ENCODE data around the gene RNF144B. TPM values are rescaled to one million over a fixed set of nuclear protein-coding genes. Genes with fewer than 3 reads are reported as not detected.
"Not testable (repeated sequence)": the region's sequence is repeated elsewhere in the genome, so short reads cannot be mapped to it uniquely, and the experiment has no call there.

Gene RNF144B
- total RNA-seq, 1 donor, result 2.6 TPM

GRCh38 chr6:18447552-18447951, 60.4 kb downstream of the RNF144B start:
- no peak for DNase-seq (ENCODE audit: low read depth)
- no peak for TF ChIP-seq CTCF (IDR thresholded peaks at IDR 0.05; ENCODE audit: insufficient read depth, low read depth, low read length)
- no peak overlapping the region for H3K4me3 ChIP-seq (ENCODE audit: low read depth, low read length)

DNA sequence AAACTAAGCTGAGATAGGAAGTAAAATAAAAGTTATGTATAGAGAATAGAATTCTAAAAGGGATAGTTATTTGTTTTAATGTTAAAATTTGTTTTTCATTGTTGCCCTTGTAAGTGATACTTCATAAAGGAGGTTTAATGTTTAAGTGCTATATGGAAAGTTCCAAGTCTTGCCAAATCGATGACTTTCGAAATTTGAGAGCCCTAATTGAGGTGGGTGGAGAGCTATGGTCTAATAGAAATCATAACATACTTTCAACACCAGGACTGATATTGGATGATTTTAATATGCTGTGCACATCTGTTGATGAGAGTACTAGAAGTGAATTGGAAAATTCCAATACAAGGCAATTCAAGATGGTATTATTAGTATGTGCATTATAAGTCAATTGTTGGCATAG, 64.6 kb downstream of the RNF144B start:
- H3K4me3 ChIP-seq (ENCODE audit: low read depth, low read length), result no peak overlapping the region
- DNase-seq (ENCODE audit: low read depth), result no peak
- TF ChIP-seq CTCF (IDR thresholded peaks at IDR 0.05; ENCODE audit: insufficient read depth, low read depth, low read length), result no peak

GRCh38 chr6:18454446-18454845, 67.3 kb downstream of the RNF144B start:
- no peak for TF ChIP-seq CTCF (IDR thresholded peaks at IDR 0.05; ENCODE audit: insufficient read depth, low read depth, low read length)
- H3K4me3 ChIP-seq (ENCODE audit: low read depth, low read length), result no peak overlapping the region
- DNase-seq (ENCODE audit: low read depth), result no peak

DNA sequence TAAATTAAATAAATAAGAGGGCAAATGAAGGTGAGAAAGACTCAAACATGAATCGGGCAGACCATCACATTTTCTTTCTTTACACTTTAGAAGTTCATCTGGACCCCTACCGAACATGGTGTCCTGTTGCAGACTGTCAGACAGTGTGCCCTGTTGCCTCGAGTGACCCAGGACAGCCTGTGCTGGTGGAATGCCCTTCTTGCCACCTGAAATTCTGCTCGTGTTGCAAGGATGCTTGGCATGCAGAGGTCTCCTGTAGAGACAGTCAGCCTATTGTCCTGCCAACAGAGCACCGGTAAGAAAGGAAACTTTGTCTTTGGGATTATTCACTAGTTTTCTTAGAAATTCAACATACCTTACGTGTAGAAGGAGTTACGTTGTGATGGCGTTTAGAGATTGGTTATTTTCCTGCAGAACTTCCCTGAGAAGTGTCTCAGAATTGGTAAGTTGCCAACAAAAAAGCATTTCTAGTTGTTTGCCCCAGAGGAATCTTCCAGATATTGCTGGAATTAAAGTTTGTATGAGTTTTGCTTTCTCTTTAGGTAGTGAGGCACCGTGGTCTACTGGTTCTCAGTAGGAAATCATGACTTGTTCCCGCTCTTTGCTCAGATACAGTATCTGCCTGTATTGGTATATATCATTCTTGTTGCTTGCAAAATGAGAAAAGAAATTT, 70.1 kb downstream of the RNF144B start:
- TF ChIP-seq CTCF (IDR thresholded peaks at IDR 0.05; ENCODE audit: insufficient read depth, low read depth, low read length), result no peak
- DNase-seq (ENCODE audit: low read depth), result no peak
- no peak overlapping the region for H3K4me3 ChIP-seq (ENCODE audit: low read depth, low read length)

DNA sequence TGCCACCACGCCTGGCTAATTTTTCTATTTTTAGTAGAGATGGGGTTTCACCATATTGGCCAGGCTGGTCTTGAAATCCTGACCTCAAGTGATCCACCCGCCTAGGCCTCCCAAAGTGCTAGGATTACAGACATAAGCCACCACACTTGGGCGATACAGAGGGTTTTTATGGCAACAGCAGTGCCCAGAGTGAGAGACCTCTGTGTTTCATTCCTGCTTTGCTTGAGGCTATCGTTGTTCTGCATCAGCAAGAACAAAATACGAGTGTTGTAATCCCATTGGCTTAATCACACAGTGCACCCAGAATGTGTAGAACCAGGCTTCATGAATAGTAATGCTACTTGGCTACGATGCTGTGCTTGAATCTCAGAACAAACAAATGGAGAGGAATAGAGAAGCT, 70.9 kb downstream of the RNF144B start:
- not testable (repeated sequence) for H3K4me3 ChIP-seq (ENCODE audit: low read depth, low read length); DNase-seq (ENCODE audit: low read depth)

- no peak for TF ChIP-seq CTCF (IDR thresholded peaks at IDR 0.05; ENCODE audit: insufficient read depth, low read depth, low read length)
- no peak overlapping the region for H3K4me3 ChIP-seq (ENCODE audit: low read depth, low read length)
- no peak for DNase-seq (ENCODE audit: low read depth)
Observed at GRCh38 chr6:18463429-18463828, 76.3 kb downstream of the RNF144B start.

DNA sequence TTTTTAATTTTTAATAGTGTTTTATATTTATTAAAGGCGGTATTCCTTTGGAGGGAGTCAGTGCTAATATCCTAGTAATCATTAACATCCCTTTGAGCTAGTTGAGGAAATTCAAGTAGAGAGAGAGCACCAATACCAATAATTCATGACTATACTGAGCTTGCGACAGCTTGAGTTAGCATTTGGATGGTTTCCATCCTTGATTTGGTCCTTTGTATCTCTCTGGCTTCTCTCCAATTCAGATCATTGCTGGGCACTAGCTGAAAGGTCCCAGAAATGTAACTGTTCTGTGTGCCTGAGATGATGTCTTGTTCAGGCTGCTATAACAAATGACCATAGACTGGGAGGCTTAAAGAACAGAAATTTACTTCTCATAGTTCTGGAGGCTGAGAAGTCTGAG, 77.0 kb downstream of the RNF144B start:
- no peak overlapping the region for H3K4me3 ChIP-seq (ENCODE audit: low read depth, low read length)
- no peak for TF ChIP-seq CTCF (IDR thresholded peaks at IDR 0.05; ENCODE audit: insufficient read depth, low read depth, low read length)
- no peak for DNase-seq (ENCODE audit: low read depth)
